Natural killer cell (primary cell): ENCODE measurements around the gene WDHD1. TPM values are rescaled to one million over a fixed set of nuclear protein-coding genes. Genes with fewer than 3 reads are reported as not detected.

Source experiments
- ATAC-seq, 3 donors: fragments of 150-1000 bp in 2 of 3; fragments of 200-7000 bp in 1 of 3; cut with Tn5 transposase; 1 replicate in 1 of 3; 2 replicates in 2 of 3; pipeline ENCODE4 v1.10.0; 2021; ENCODE audit warnings: mild to moderate bottlenecking in 2 of 3, moderate library complexity in 2 of 3
- DNase-seq, 2 donors: peaks; one replicate each; pipeline versions ENCODE4 v3.0.0 to v3.0.0-alpha.2; 2013 to 2021; ENCODE audit warnings: mixed read lengths in 1 of 2
- H3K27ac ChIP-seq: one replicate; pipeline ENCODE4 v1.5.1; 2013; ENCODE audit warnings: mild to moderate bottlenecking, low read length
- H3K27me3 ChIP-seq: one replicate; pipeline ENCODE4 v1.6.1; 2013; ENCODE audit warnings: low read length; ENCODE audit not compliant: control insufficient read depth, insufficient read depth
- H3K36me3 ChIP-seq: one replicate; pipeline ENCODE4 v1.6.1; 2013; ENCODE audit warnings: low read length; ENCODE audit not compliant: control insufficient read depth, insufficient read depth
- H3K4me1 ChIP-seq: one replicate; pipeline ENCODE4 v1.6.1; 2013; ENCODE audit warnings: low read length; ENCODE audit not compliant: control insufficient read depth, insufficient read depth
- H3K4me3 ChIP-seq: one replicate; pipeline ENCODE4 v1.5.1; 2013; ENCODE audit warnings: low read length
- H3K9me3 ChIP-seq: one replicate; pipeline ENCODE4 v1.6.1; 2013; ENCODE audit warnings: low read length; ENCODE audit not compliant: control insufficient read depth, insufficient read depth
- H3K27ac Mint-ChIP-seq, 2 donors: one replicate each; pipeline ENCODE4 v1.8.0; 2022; ENCODE audit warnings: mild to moderate bottlenecking in 2 of 2, mixed read lengths in 2 of 2, moderate library complexity in 1 of 2
- H3K27me3 Mint-ChIP-seq, 2 donors: one replicate each; pipeline ENCODE4 v1.8.0; 2022; ENCODE audit warnings: low read depth in 2 of 2, mixed read lengths in 2 of 2
- H3K36me3 Mint-ChIP-seq: one replicate; pipeline ENCODE4 v1.8.0; 2022; ENCODE audit warnings: mixed read lengths
- H3K4me1 Mint-ChIP-seq, 2 donors: one replicate each; pipeline ENCODE4 v1.8.0; 2022; ENCODE audit warnings: mixed read lengths in 2 of 2
- H3K4me3 Mint-ChIP-seq: one replicate; pipeline ENCODE4 v1.8.0; 2022; ENCODE audit warnings: mild to moderate bottlenecking, moderate library complexity, mixed read lengths
- H3K9me3 Mint-ChIP-seq, 2 donors: one replicate each; pipeline ENCODE4 v1.8.0; 2022; ENCODE audit warnings: mixed read lengths in 2 of 2
- CTCF ChIP-seq: fragments of 200-600 bp; IDR thresholded peaks from one replicate; pipeline ENCODE4 v1.8.0; 2022; ENCODE audit warnings: antibody characterized with exemption
- WGBS: methylation state at CpG from one replicate; pipeline ENCODE4 v1.1.7; 2013; ENCODE audit warnings: missing lambda C conversion rate; ENCODE audit not compliant: insufficient coverage; 5-methylcytosine and 5-hydroxymethylcytosine counted together
- intact Hi-C: fragments of 100-400 bp; cut with micrococcal nuclease; formaldehyde crosslinking; loops from one replicate; pipeline ENCODE4 v1.14.2; 2022
- total RNA-seq, 4 donors: library from RNA; stranded (reverse); fragments of 120-200 nt in 1 of 4; gene quantifications; one replicate each; pipeline versions ENCODE4 v1.2.3 to v1.2.4, GENCODE V29; 2013 to 2022

The WDHD1 gene
- total RNA-seq, 3 donors from 2014 or later (not counting 1 experiment from before 2014, with no cell fraction given): 4.5 to 5.4 (median 5.3) TPM

GRCh38 chr14:54933006-54933405 lies 93.9 kb downstream of the WDHD1 start:
- Histone ChIP-seq H3K27ac (no peak overlapping the region), H3K9me3 (no peaks in the 10 kb centered on the region), H3K4me1 (no peaks in the 10 kb centered on the region), H3K36me3 (no peaks in the 10 kb centered on the region), H3K4me3 (no peak overlapping the region), H3K27me3 (no peaks in the 10 kb centered on the region)
- H3K4me3 Mint-ChIP-seq: no peak overlapping the region
- H3K27ac Mint-ChIP-seq: no peak overlapping the region
- no peak for TF ChIP-seq CTCF
- H3K36me3 Mint-ChIP-seq: no peaks in the 10 kb centered on the region
- no peaks in the 10 kb centered on the region for H3K27me3 Mint-ChIP-seq
- DNase-seq: no peak
- no peaks in the 10 kb centered on the region for H3K9me3 Mint-ChIP-seq
- WGBS: no CpG with 5 or more reads among the region's 1 CpG
- ATAC-seq: no peak
- peaks cover 0 to 9% of the 10 kb centered on the region in 2 donors for H3K4me1 Mint-ChIP-seq
- intact Hi-C loops: no loop called here

GRCh38 chr14:54931598-54932340 lies 95.1 kb downstream of the WDHD1 start:
- intact Hi-C loops: no loop called here
- Histone ChIP-seq H3K27me3 (no peaks in the 10 kb centered on the region), H3K4me3 (no peak overlapping the region), H3K36me3 (no peaks in the 10 kb centered on the region), H3K27ac (no peak overlapping the region), H3K4me1 (no peaks in the 10 kb centered on the region), H3K9me3 (no peaks in the 10 kb centered on the region)
- H3K36me3 Mint-ChIP-seq: no peaks in the 10 kb centered on the region
- H3K27me3 Mint-ChIP-seq: no peaks in the 10 kb centered on the region
- no peak for ATAC-seq
- no peak overlapping the region for H3K4me3 Mint-ChIP-seq
- no peak for TF ChIP-seq CTCF
- H3K4me1 Mint-ChIP-seq: peaks cover 0 to 9% of the 10 kb centered on the region in 2 donors
- H3K9me3 Mint-ChIP-seq: no peaks in the 10 kb centered on the region
- H3K27ac Mint-ChIP-seq: no peak overlapping the region
- no peak for DNase-seq
- 88% methylated on average over 1 of the region's 3 CpGs for WGBS

- H3K36me3 Mint-ChIP-seq: no peaks in the 10 kb centered on the region
- H3K27ac ChIP-seq: no peak overlapping the region
- H3K27me3 ChIP-seq: no peaks in the 10 kb centered on the region
- no peak for DNase-seq
- no peaks in the 10 kb centered on the region for H3K9me3 Mint-ChIP-seq
- H3K36me3 ChIP-seq: no peaks in the 10 kb centered on the region
- H3K4me1 Mint-ChIP-seq: peaks cover 0 to 9% of the 10 kb centered on the region in 2 donors
- H3K4me3 ChIP-seq: no peak overlapping the region
- no peak for TF ChIP-seq CTCF
- H3K27ac Mint-ChIP-seq: no peak overlapping the region
- no CpG with 5 or more reads among the region's 1 CpG for WGBS
- no peaks in the 10 kb centered on the region for H3K9me3 ChIP-seq
- intact Hi-C loops: no loop called here
- H3K4me1 ChIP-seq: no peaks in the 10 kb centered on the region
- no peaks in the 10 kb centered on the region for H3K27me3 Mint-ChIP-seq
- no peak overlapping the region for H3K4me3 Mint-ChIP-seq
- no peak for ATAC-seq
Measured at GRCh38 chr14:54931101-54931500, 95.8 kb downstream of the WDHD1 start.

- intact Hi-C loops: no loop called here
- Mint-ChIP-seq H3K27ac (no peak overlapping the region), H3K4me1 (peaks cover 0 to 9% of the 10 kb centered on the region in 2 donors), H3K36me3 (no peaks in the 10 kb centered on the region), H3K27me3 (no peaks in the 10 kb centered on the region), H3K4me3 (no peak overlapping the region), H3K9me3 (no peaks in the 10 kb centered on the region)
- Histone ChIP-seq H3K4me1 (no peaks in the 10 kb centered on the region), H3K27me3 (no peaks in the 10 kb centered on the region), H3K9me3 (no peaks in the 10 kb centered on the region), H3K27ac (no peak overlapping the region), H3K4me3 (no peak overlapping the region), H3K36me3 (no peaks in the 10 kb centered on the region)
- ATAC-seq (no peak), DNase-seq (no peak)
- no peak for TF ChIP-seq CTCF
Measured at GRCh38 chr14:54929556-54929955, 97.3 kb downstream of the WDHD1 start.
